GM12872 (cell line): ENCODE results near the gene PRSS27.

ENCODE experiments used
- TF ChIP-seq, protein P1 (sequence below): IDR thresholded peaks from 3 replicates; pipeline ENCODE4 v1.5.1; 2011; ENCODE audit warnings: low read depth, mild to moderate bottlenecking, low read length, moderate library complexity; ENCODE audit not compliant: insufficient read depth

PRSS27 gene

DNA sequence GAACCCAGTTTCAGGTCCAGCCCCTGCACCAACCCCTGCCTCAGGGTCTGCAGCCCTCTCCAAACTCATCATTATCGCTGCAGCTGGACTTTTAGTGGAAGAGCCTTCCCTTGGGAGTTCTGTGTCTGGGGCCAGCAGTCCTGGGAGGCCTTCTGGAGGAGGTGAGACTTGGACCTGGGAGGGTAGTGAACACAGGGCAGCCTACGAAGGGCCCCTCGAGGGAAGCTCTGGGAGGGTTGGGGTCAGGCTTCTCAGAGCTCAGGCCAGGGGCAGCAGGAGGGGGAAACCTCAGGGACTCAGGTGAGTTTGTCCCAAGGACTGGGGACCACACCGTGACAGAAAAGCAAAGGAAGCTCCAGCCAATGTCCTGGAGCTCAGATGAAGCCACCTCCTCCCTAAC, 21.1 kb upstream of the PRSS27 start:
- TF ChIP-seq, protein P1, sequence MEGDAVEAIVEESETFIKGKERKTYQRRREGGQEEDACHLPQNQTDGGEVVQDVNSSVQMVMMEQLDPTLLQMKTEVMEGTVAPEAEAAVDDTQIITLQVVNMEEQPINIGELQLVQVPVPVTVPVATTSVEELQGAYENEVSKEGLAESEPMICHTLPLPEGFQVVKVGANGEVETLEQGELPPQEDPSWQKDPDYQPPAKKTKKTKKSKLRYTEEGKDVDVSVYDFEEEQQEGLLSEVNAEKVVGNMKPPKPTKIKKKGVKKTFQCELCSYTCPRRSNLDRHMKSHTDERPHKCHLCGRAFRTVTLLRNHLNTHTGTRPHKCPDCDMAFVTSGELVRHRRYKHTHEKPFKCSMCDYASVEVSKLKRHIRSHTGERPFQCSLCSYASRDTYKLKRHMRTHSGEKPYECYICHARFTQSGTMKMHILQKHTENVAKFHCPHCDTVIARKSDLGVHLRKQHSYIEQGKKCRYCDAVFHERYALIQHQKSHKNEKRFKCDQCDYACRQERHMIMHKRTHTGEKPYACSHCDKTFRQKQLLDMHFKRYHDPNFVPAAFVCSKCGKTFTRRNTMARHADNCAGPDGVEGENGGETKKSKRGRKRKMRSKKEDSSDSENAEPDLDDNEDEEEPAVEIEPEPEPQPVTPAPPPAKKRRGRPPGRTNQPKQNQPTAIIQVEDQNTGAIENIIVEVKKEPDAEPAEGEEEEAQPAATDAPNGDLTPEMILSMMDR, result no peak

DNA sequence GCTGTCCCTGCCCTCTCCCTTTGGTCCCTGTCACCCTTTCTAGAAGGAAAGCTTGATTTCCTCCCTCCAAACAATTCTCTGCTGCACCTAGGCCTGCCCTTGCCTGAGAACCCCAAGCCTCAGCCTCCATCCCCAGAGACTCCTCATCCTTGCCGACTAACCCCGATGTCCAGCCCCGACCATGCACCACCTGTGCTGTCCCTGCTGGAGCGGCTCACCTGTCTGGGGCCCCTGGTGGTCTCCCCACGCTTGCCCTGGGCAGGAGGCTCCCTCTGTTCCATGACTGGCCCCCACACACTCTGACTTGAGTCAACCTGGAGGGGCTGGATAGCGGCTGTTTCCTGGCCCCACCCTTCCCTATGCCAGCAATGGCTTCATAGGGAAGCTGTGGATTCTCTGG, 20.5 kb upstream of the PRSS27 start:
- TF ChIP-seq, protein P1, result no peak

DNA sequence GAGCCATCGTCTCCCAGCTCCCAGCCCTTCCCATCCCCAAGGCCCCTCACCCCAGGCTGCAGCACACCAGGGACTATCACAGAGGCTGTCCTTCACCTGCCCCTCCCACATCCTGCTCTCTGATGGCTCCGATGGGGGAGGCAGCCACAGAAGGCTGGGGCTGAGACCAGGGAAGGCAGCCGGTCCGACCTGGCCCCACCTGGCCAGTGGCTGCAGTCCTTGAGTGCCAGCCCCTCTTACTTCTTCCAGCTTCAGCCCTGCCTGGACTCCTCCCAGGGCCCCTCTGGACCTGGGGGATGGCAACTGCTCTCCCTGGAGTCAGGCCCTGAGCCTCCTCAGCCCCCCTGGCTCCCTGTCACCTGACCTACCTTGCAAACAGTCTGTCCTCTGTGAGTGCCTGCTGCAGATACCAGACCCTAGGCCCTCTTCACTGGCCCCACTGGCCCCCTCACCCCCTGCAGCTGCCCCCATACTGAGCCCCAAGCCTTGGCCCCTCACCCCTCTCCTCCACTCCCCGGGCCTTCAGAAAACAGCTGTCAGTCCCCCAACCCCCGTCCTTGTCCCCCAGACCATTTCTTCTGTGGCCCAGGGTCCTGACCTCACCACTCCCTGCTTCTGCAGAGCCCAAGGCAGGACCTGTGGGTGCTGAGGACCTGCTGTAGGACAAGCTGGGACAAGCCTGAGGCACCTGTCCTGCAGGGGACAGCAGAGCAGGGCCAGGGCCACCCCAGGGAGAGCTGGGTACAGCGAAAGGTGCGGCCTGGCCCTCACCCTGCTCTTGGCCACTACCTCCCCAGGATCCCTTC, 19.8 kb upstream of the PRSS27 start:
- TF ChIP-seq, protein P1, result no peak

DNA sequence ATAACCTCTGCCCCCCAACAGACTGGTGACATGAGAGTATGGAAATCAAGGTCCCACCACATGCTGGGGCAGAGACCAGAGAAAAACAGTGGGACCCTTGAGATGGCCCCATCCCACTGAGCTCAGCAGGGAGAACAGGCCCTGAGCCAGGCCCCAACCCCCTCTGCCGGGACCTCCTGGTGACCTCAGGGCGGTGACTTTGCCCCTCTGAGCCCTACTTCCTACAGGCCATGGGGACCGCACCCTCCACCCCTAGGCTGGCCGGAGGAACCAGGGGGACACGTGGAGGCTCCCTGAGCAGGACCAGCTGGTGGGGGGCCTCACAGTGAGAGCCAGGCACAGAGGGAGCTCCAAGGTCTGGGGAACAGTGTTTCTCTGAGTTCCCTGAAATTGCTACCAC, 18.6 kb upstream of the PRSS27 start:
- TF ChIP-seq, protein P1, result no peak

DNA sequence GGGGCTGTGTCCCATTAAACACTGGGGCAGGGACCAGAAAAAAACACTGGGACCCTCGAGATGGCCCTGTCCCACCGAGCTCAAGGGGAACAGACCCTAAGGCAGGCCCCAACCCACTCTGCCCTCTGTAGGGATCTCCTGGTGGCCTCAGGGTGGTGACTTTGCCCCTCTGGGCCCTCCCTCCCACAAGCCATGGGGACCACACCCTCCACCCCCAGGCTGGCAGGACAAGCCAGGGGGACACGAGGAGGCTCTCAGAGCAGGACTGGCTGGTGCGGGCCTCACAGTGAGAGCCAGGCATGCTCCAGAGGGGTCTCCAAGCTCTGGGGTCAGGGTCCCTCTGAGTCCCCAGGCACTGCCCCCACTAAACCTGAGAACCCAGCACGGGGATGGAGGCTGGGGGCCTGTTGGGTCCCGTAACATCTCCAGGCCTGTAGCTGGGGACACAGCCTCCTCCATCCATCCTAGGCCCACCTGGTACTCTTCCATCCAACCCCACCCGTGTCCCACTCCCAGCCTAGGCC, 17.9 kb upstream of the PRSS27 start:
- TF ChIP-seq, protein P1, result no peak

DNA sequence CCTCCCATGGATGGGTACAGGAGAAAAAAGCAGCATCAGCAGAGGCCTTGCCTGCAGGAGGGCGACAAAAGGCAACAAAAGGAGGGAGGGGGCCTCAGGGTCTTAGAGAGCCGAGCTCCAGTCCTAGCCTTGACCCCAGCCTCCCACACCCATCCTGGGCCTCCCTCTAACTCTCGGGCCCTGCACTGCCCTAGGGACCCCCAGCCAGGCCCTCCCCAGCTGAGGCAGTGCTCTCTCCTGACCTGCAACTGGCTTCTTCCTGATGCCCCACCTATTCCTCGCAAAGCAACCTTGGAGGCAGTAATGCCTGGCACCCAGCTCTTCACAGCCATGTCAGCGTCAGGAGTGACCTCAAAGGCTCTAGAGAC, 17.2 kb upstream of the PRSS27 start:
- TF ChIP-seq, protein P1, result no peak

DNA sequence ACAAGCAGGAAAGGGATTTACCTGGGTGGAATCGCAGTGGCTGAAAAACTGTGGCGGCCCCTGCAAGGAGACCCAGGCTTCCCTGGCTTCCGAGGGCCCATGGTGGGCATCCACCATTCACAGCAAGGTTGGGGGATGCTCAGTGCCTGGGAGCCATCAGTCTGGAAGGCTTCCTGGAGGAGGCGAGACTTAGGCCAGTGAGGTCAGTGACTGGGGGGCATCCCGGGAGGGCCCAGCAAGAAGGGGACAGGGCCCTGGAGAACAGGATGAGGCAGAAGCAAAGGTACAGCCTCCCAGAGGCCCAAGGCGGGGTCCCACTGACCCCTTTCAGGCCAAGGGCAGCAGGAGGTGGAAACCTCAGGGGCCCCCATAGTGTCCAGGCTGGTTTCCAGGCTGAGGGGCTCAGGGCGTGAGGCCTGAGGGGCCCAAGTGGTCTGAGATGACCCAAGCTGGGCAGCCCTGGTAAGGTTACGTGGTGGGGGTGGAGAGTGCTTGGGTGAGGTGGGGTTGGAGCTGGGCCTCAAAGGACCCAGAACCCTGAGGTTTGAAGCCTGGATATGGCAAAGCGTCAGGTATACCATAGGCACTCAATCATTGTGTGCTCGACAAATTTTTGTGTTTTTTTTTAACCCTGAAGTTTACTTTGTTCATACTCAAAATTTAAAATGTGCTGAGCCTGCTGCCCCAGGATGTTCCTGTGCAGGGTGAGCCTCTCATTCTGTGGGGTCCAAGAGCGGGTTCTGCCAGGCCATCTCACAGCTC, 16.6 kb upstream of the PRSS27 start:
- TF ChIP-seq, protein P1, result no peak
